Upper lobe of left lung (tissue), 6 donors: ENCODE measurements around the gene VAV1. TPM values are rescaled to one million over a fixed set of nuclear protein-coding genes. Genes with fewer than 3 reads are reported as not detected.

Experiments
- ATAC-seq, 2 donors: fragments of 200-7000 bp; cut with Tn5 transposase; one replicate each; pipeline ENCODE4 v1.9.1; 2022; ENCODE audit warnings: mild to moderate bottlenecking in 2 of 2, moderate library complexity in 2 of 2; ENCODE audit not compliant: low FRiP score in 2 of 2
- DNase-seq, 2 donors: peaks; one replicate each; pipeline ENCODE4 v3.0.0-alpha.2; 2019 to 2020
- H3K27ac ChIP-seq, 4 donors: fragments of 200-600 bp; sonication (generic); one replicate each; pipeline ENCODE4 v1.5.1; 2016 to 2019
- H3K27me3 ChIP-seq, 4 donors: fragments of 200-600 bp; sonication (generic); one replicate each; pipeline ENCODE4 v1.5.1; 2017 to 2019
- H3K36me3 ChIP-seq, 4 donors: fragments of 200-600 bp; sonication (generic); one replicate each; pipeline ENCODE4 v1.5.1; 2016 to 2019
- H3K4me1 ChIP-seq, 4 donors: fragments of 200-600 bp; sonication (generic); one replicate each; pipeline ENCODE4 v1.5.1; 2018 to 2019
- H3K4me3 ChIP-seq, 4 donors: fragments of 200-600 bp; sonication (generic); one replicate each; pipeline ENCODE4 v1.5.1; 2017 to 2019; ENCODE audit warnings: mild to moderate bottlenecking in 2 of 4, moderate library complexity in 1 of 4
- H3K9me3 ChIP-seq, 4 donors: fragments of 200-600 bp; sonication (generic); one replicate each; pipeline ENCODE4 v1.5.1; 2018 to 2019
- CTCF ChIP-seq, 6 experiments: fragments of 450-650 bp in 4 of 6; fragments of 200-600 bp in 2 of 6; sonication (generic) in 2 of 6; IDR thresholded peaks; one replicate each; pipeline ENCODE4 v1.5.1; 2016 to 2019; ENCODE audit warnings: antibody characterized with exemption in 6 of 6
- EP300 ChIP-seq, 4 donors: sonication (generic); formaldehyde crosslinking; IDR thresholded peaks; one replicate each; pipeline ENCODE4 v1.5.1; 2017; ENCODE audit warnings: antibody characterized with exemption in 4 of 4, control low read depth in 2 of 4
- POLR2A ChIP-seq, 4 donors: fragments of 450-650 bp; IDR thresholded peaks; one replicate each; pipeline ENCODE4 v1.5.1; 2016 to 2017; ENCODE audit warnings: antibody characterized with exemption in 4 of 4, mild to moderate bottlenecking in 2 of 4
- POLR2AphosphoS5 ChIP-seq, 2 donors: sonication (generic); formaldehyde crosslinking; IDR thresholded peaks; one replicate each; pipeline ENCODE4 v1.5.1; 2017; ENCODE audit warnings: antibody characterized with exemption in 2 of 2
- WGBS, 2 donors: methylation state at CpG; one replicate each; pipeline ENCODE4 v1.1.5; 2017 to 2018; 5-methylcytosine and 5-hydroxymethylcytosine counted together
- total RNA-seq, 6 donors: library from RNA; depleted of rRNA in 4 of 6; stranded (reverse); fragments of >200 nt in 4 of 6; gene quantifications; one replicate each; pipeline versions ENCODE4 v1.1.0 to v1.2.1, GENCODE V29; 2016 to 2021
- donor health status: DM: no; HTN: no; CAD: no; lungs with moderate emphysema.
- donor health status: DM: no; HTN: yes; CAD: no; lungs with severe emphysema.

The VAV1 gene
- total RNA-seq, 6 donors from 2014 or later, result 13.9 to 53.4 (median 24.1) TPM

GRCh38 chr19:6856749-6857372 lies 84.4 kb downstream of the VAV1 start:
- DNase-seq (peak in 1 of 2 donors; percentile 53), ATAC-seq (no peak)
- Histone ChIP-seq H3K9me3 (no peaks in the 10 kb centered on the region), H3K27me3 (no peaks in the 10 kb centered on the region), H3K4me1 (no peaks in the 10 kb centered on the region), H3K27ac (no peak overlapping the region), H3K36me3 (peaks cover 0 to 6% (median 2%) of the 10 kb centered on the region in 4 donors), H3K4me3 (no peak overlapping the region)
- TF ChIP-seq CTCF (IDR thresholded peaks at IDR 0.05), result no peak
- TF ChIP-seq POLR2A (IDR thresholded peaks at IDR 0.05), result no peak
- no peak for TF ChIP-seq EP300 (IDR thresholded peaks at IDR 0.05)
- TF ChIP-seq POLR2AphosphoS5 (IDR thresholded peaks at IDR 0.05), result no peak
- 37 to 74% methylated on average over 14 of the region's 14 CpGs for WGBS, 2 donors

- Histone ChIP-seq H3K4me3 (no peak overlapping the region), H3K27ac (no peak overlapping the region), H3K27me3 (no peaks in the 10 kb centered on the region), H3K36me3 (no peaks in the 10 kb centered on the region), H3K4me1 (peaks cover 6 to 13% (median 7%) of the 10 kb centered on the region in 4 donors), H3K9me3 (no peaks in the 10 kb centered on the region)
- TF ChIP-seq POLR2AphosphoS5 (IDR thresholded peaks at IDR 0.05) (no peak), CTCF (IDR thresholded peaks at IDR 0.05) (no peak), POLR2A (IDR thresholded peaks at IDR 0.05) (no peak), EP300 (IDR thresholded peaks at IDR 0.05) (no peak)
- DNase-seq (peak in 1 of 2 donors; percentile 26), ATAC-seq (no peak)
- 71 to 79% methylated on average over 10 of the region's 10 CpGs for WGBS, 2 donors
Observed at GRCh38 chr19:6861683-6862286, 89.3 kb downstream of the VAV1 start.

GRCh38 chr19:6862673-6863078 lies 90.2 kb downstream of the VAV1 start:
- H3K27me3 ChIP-seq, result no peaks in the 10 kb centered on the region
- peak; percentile 94 to 95 for ATAC-seq
- TF ChIP-seq POLR2AphosphoS5 (IDR thresholded peaks at IDR 0.05), result peak in 1 of 2 donors; percentile 19
- peak; percentile 85 to 96 (median 92) for TF ChIP-seq CTCF (IDR thresholded peaks at IDR 0.05)
- no peak for TF ChIP-seq POLR2A (IDR thresholded peaks at IDR 0.05)
- H3K4me3 ChIP-seq, result peak overlapping the region in 3 of 4 donors; percentile 31 to 43 (median 40)
- peaks cover 6 to 13% (median 7%) of the 10 kb centered on the region in 4 donors for H3K4me1 ChIP-seq
- H3K9me3 ChIP-seq, result no peaks in the 10 kb centered on the region
- 1 to 4% methylated on average over 12 to 16 of the region's 16 CpGs for WGBS, 2 donors
- H3K27ac ChIP-seq, result peak overlapping the region in 2 of 4 donors; percentile 21 to 70
- H3K36me3 ChIP-seq, result no peaks in the 10 kb centered on the region
- DNase-seq, result peak; percentile 83 to 90

GRCh38 chr19:6864325-6864940 lies 91.9 kb downstream of the VAV1 start:
- H3K4me3 ChIP-seq, result no peak overlapping the region
- H3K36me3 ChIP-seq, result no peaks in the 10 kb centered on the region
- ATAC-seq (no peak), DNase-seq (no peak)
- H3K4me1 ChIP-seq, result peaks cover 6 to 13% (median 7%) of the 10 kb centered on the region in 4 donors
- H3K27ac ChIP-seq, result no peak overlapping the region
- no peaks in the 10 kb centered on the region for H3K27me3 ChIP-seq
- 50 to 55% methylated on average over 9 of the region's 9 CpGs for WGBS, 2 donors
- no peaks in the 10 kb centered on the region for H3K9me3 ChIP-seq
- TF ChIP-seq EP300 (IDR thresholded peaks at IDR 0.05) (no peak), POLR2AphosphoS5 (IDR thresholded peaks at IDR 0.05) (no peak), CTCF (IDR thresholded peaks at IDR 0.05) (no peak), POLR2A (IDR thresholded peaks at IDR 0.05) (no peak)
